Cardiac muscle cell (in vitro differentiated cells and primary cell): ENCODE results near the gene ESPNL. TPM values are rescaled to one million over a fixed set of nuclear protein-coding genes. Genes with fewer than 3 reads are reported as not detected.

Experiments
- DNase-seq, 2 donors: peaks; one replicate each; pipeline versions ENCODE4 v3.0.0 to v3.0.0-alpha.2; 2010 to 2017; ENCODE audit warnings: low read depth in 1 of 2, low spot score in 1 of 2
- H3K27ac ChIP-seq: fragments of 200-600 bp; sonication (generic); 2 replicates; pipeline ENCODE4 v1.5.1; 2016
- H3K27me3 ChIP-seq: fragments of 200-600 bp; sonication (generic); 2 replicates; pipeline ENCODE4 v1.6.0; 2016; ENCODE audit warnings: control low read depth
- H3K36me3 ChIP-seq: fragments of 200-600 bp; sonication (generic); 2 replicates; pipeline ENCODE4 v1.5.1; 2016; ENCODE audit warnings: control low read depth
- H3K4me1 ChIP-seq: fragments of 200-600 bp; sonication (generic); 2 replicates; pipeline ENCODE4 v1.8.1; 2017; ENCODE audit warnings: low read depth, mild to moderate bottlenecking, mixed run types
- H3K4me3 ChIP-seq: fragments of 200-600 bp; sonication (generic); 2 replicates; pipeline ENCODE4 v1.5.1; 2016; ENCODE audit warnings: mild to moderate bottlenecking
- H3K9me3 ChIP-seq: fragments of 200-600 bp; sonication (generic); 2 replicates; pipeline ENCODE4 v1.5.1; 2017; ENCODE audit warnings: low read depth, mild to moderate bottlenecking, control low read depth
- polyA plus RNA-seq: library from polyadenylated mRNA; unstranded; fragments of >200 nt; fragmentation: Nextera tagmentation; extraction: Ambion mirVana; gene quantifications from 2 replicates; pipeline ENCODE4 v1.2.1, GENCODE V29; 2016
- total RNA-seq: library from RNA; depleted of rRNA; stranded (reverse); fragments of >200 nt; gene quantifications from 2 replicates; pipeline ENCODE4 v1.2.3, GENCODE V29; 2016
- TF ChIP-seq, protein P1 (sequence below): IDR thresholded peaks from 2 replicates; pipeline ENCODE4 v1.5.1; 2012; ENCODE audit warnings: low read depth, mild to moderate bottlenecking, low read length

The ESPNL gene
- total and polyA plus RNA-seq, 2 experiments from 2014 or later, result 5.3 to 8.5 TPM

DNA sequence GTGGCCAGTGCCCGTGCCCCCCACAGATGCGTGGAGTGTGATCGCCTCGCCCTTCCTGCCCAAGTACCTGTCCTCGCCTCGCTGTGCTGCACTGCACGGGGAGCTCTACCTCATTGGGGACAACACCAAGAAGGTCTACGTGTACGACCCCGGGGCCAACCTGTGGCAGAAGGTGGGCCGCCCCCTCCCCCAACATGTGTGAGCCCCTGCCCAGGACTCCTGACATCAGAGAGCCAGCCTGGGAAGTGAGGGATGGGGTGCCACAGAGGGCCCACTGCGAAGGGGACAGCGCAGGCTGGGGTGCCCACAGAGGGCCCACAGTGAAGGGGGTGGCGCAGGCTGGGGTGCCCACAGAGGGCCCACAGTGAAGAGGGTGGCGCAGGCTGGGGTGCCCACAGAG is 48.8 kb downstream of the ESPNL start:
- Histone ChIP-seq H3K27me3 (no peaks in the 10 kb centered on the region), H3K36me3 (no peaks in the 10 kb centered on the region), H3K4me1 (no peaks in the 10 kb centered on the region), H3K9me3 (no peaks in the 10 kb centered on the region), H3K27ac (no peak overlapping the region), H3K4me3 (no peak overlapping the region)
- TF ChIP-seq, protein P1, sequence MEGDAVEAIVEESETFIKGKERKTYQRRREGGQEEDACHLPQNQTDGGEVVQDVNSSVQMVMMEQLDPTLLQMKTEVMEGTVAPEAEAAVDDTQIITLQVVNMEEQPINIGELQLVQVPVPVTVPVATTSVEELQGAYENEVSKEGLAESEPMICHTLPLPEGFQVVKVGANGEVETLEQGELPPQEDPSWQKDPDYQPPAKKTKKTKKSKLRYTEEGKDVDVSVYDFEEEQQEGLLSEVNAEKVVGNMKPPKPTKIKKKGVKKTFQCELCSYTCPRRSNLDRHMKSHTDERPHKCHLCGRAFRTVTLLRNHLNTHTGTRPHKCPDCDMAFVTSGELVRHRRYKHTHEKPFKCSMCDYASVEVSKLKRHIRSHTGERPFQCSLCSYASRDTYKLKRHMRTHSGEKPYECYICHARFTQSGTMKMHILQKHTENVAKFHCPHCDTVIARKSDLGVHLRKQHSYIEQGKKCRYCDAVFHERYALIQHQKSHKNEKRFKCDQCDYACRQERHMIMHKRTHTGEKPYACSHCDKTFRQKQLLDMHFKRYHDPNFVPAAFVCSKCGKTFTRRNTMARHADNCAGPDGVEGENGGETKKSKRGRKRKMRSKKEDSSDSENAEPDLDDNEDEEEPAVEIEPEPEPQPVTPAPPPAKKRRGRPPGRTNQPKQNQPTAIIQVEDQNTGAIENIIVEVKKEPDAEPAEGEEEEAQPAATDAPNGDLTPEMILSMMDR, result no peak
- DNase-seq, result no peak

DNA sequence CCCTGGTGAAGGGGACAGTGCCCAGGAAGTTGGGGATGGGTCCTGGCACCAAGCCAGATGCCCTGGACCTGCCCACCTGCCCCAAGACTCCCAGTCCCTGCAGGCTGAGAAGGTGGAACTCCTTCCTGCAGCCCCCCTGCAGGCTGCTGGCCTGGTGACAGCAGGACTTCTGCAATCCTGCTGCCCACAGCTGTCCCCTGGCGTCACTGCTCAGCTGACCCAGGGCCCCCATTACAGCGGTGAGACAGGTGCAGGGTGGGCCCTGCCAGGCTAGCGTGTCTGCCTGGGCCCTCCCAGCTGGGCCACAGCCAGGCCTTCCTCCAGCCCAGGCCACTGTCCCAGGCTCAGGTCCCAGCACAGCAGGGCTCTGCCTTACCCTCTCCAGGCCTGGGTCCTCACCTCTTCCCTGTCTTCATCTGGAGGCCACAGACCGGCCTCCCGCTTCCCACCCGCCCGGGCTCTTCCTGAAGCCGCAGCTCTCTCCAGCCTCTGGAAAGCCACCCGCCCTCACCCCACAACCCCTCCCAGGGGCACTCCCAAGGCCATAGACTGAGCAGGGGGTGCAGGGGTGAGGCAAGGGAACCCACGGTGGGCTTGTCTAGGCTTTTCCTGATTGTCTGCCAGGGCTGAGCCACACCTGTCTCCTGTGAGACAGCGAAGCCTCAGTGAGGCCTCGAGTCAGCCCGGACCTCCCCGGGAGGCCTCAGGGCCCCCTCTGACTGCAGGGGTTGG is 49.9 kb downstream of the ESPNL start:
- TF ChIP-seq, protein P1, result no peak
- Histone ChIP-seq H3K36me3 (no peaks in the 10 kb centered on the region), H3K4me1 (no peaks in the 10 kb centered on the region), H3K27me3 (no peaks in the 10 kb centered on the region), H3K27ac (no peak overlapping the region), H3K9me3 (no peaks in the 10 kb centered on the region), H3K4me3 (no peak overlapping the region)
- no peak for DNase-seq

DNA sequence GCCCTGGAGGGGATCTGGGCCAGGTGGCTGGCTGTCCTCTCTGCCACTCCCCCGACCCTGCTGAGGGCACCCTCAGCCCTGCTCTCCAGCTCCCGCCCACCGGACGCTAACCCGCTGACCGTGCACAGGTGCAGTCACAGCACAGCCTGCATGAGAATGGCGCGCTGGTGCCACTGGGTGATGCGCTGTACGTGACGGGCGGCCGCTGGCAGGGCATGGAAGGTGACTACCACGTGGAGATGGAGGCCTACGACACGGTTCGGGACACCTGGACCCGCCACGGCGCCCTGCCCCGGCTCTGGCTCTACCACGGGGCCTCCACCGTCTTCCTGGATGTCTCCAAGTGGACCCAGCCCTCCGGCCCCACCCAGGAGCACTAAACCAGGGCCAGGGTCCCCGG is 50.5 kb downstream of the ESPNL start:
- no peaks in the 10 kb centered on the region for H3K27me3 ChIP-seq
- H3K9me3 ChIP-seq, result no peaks in the 10 kb centered on the region
- no peak overlapping the region for H3K4me3 ChIP-seq
- H3K4me1 ChIP-seq, result no peaks in the 10 kb centered on the region
- TF ChIP-seq, protein P1, result no peak
- no peak overlapping the region for H3K27ac ChIP-seq
- no peaks in the 10 kb centered on the region for H3K36me3 ChIP-seq
- DNase-seq, result no peak

- TF ChIP-seq, protein P1, result no peak
- H3K27me3 ChIP-seq, result no peaks in the 10 kb centered on the region
- H3K27ac ChIP-seq, result no peak overlapping the region
- H3K36me3 ChIP-seq, result no peaks in the 10 kb centered on the region
- no peaks in the 10 kb centered on the region for H3K9me3 ChIP-seq
- no peak for DNase-seq
- no peaks in the 10 kb centered on the region for H3K4me1 ChIP-seq
- H3K4me3 ChIP-seq, result no peak overlapping the region
Observed at GRCh38 chr2:238151205-238151604, 51.1 kb downstream of the ESPNL start.

DNA sequence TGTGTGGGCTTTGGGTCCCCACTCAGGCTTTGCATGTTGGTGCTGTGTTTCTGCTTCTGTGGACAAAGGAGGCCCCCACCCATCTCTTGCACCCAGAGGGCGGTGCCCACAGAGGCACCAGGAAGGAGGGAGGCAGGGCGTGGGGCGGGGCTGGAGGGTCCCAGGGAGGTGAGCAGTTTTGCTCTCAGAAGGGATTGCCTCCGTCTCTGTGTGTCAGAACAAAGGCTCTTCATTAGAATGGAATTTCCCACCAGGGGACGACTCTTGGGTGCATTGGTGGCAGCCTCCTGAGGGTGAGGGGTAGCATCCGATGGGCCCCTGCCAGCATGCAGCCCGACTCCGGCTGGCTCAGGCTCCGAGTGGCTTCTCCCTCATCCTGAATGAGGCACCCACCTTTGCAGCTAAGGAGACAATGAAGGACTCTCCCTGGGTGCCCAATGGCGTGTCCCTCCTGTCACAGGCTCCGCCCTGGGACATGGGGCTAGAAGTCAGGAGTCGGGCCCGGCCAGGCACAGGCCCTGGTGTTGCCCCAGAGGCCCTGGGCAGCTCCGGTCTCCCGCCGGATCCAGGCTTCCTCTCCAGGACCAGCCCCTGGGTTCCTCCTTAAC is 51.6 kb downstream of the ESPNL start:
- H3K4me1 ChIP-seq, result no peaks in the 10 kb centered on the region
- TF ChIP-seq, protein P1, result no peak

More for the DNA sequence above, 51.6 kb downstream of the ESPNL start:
- Histone ChIP-seq H3K36me3 (no peaks in the 10 kb centered on the region), H3K27ac (no peak overlapping the region), H3K9me3 (no peaks in the 10 kb centered on the region), H3K4me3 (no peak overlapping the region), H3K27me3 (peaks cover under 1% of the 10 kb centered on the region)
- DNase-seq, result no peak
